GM11168 (cell line): ENCODE data around the gene XRN1.
"Not testable (repeated sequence)": the region's sequence is repeated elsewhere in the genome, so short reads cannot be mapped to it uniquely, and the experiment has no call there.

Source experiments
- in situ Hi-C: fragments of 300-500 bp; cut with MboI; formaldehyde crosslinking; loops from one replicate; pipeline ENCODE4 v1.12.0; 2022; ENCODE audit warnings: low sequenced_read_pairs; ENCODE audit not compliant: unreplicated experiment

Gene XRN1

GRCh38 chr3:142436951-142437585, 10.8 kb downstream of the XRN1 start:
- in situ Hi-C loops = no loop called here

- in situ Hi-C loops = no loop called here
Measured at GRCh38 chr3:142434503-142434902, 13.3 kb downstream of the XRN1 start.

GRCh38 chr3:142433110-142433509, 14.7 kb downstream of the XRN1 start:
- in situ Hi-C loops = no loop called here

- in situ Hi-C loops = loop anchor here (10.0 kb wide), 1 partner anchor 55 kb away; no protein-coding TSS in a partner anchor
Measured at GRCh38 chr3:142429582-142429981, 18.3 kb downstream of the XRN1 start.

GRCh38 chr3:142424754-142425153, 23.1 kb downstream of the XRN1 start:
- in situ Hi-C loops = loop anchor here (10.0 kb wide), 1 partner anchor 50 kb away; no protein-coding TSS in a partner anchor

GRCh38 chr3:142418926-142419592, 28.8 kb downstream of the XRN1 start:
- in situ Hi-C loops = no loop called here

GRCh38 chr3:142417302-142417701, 30.5 kb downstream of the XRN1 start:
- in situ Hi-C loops = no loop called here

GRCh38 chr3:142400537-142400936, 47.3 kb downstream of the XRN1 start:
- in situ Hi-C loops = not testable (repeated sequence)

- in situ Hi-C loops = no loop called here
Measured at GRCh38 chr3:142394921-142395622, 52.8 kb downstream of the XRN1 start.

- in situ Hi-C loops = no loop called here
Measured at GRCh38 chr3:142385078-142385477, 62.8 kb downstream of the XRN1 start.

GRCh38 chr3:142374687-142375086, 73.2 kb downstream of the XRN1 start:
- in situ Hi-C loops = loop anchor here (10.0 kb wide), 1 partner anchor 50 kb away; no protein-coding TSS in a partner anchor

GRCh38 chr3:142369576-142369975, 78.3 kb downstream of the XRN1 start:
- in situ Hi-C loops = not testable (repeated sequence)

- in situ Hi-C loops = no loop called here
Measured at GRCh38 chr3:142366434-142366833, 81.4 kb downstream of the XRN1 start.

GRCh38 chr3:142363936-142364467, 83.8 kb downstream of the XRN1 start:
- in situ Hi-C loops = no loop called here

- in situ Hi-C loops = not testable (repeated sequence)
Measured at GRCh38 chr3:142363433-142363832, 84.4 kb downstream of the XRN1 start.

- in situ Hi-C loops = no loop called here
Measured at GRCh38 chr3:142359367-142359766, 88.5 kb downstream of the XRN1 start.

- in situ Hi-C loops = no loop called here
Measured at GRCh38 chr3:142356818-142357217, 91.0 kb downstream of the XRN1 start.

GRCh38 chr3:142355692-142356091, 92.1 kb downstream of the XRN1 start:
- in situ Hi-C loops = no loop called here

- in situ Hi-C loops = no loop called here
Measured at GRCh38 chr3:142354076-142354475, 93.8 kb downstream of the XRN1 start.

- in situ Hi-C loops = no loop called here
Measured at GRCh38 chr3:142353571-142353970, 94.3 kb downstream of the XRN1 start.

- in situ Hi-C loops = not testable (repeated sequence)
Measured at GRCh38 chr3:142352698-142353097, 95.1 kb downstream of the XRN1 start.
